GM12878 (cell line): ENCODE results near the gene S100A2. TPM values are rescaled to one million over a fixed set of nuclear protein-coding genes. Genes with fewer than 3 reads are reported as not detected.

ENCODE experiments used
- ATAC-seq: fragments of 200-7000 bp; cut with Tn5 transposase; 3 replicates; pipeline ENCODE4 v1.9.1; 2020; ENCODE audit warnings: mild to moderate bottlenecking, moderate library complexity
- BruUV-seq: library from RNA; stranded (reverse); fragments of 400-500 nt; replicated peaks from 2 replicates; lab custom pipeline; 2021; lab: Mats Ljungman, UMichigan
- CTCF ChIA-PET: fragments of 300-600 bp; sonication (Branson Sonifier 250); formaldehyde crosslinking; extraction: SDS; loops from one replicate; lab custom pipeline; 2021; ENCODE audit warnings: inconsistent platforms; lab: Yijun Ruan, JAX
- POLR2A ChIA-PET: fragments of 350-600 bp; formaldehyde crosslinking; extraction: SDS; loops from one replicate; lab custom pipeline; 2021; ENCODE audit warnings: inconsistent platforms; lab: Charles Lee
- RAD21 ChIA-PET: fragments of 300-600 bp; sonication (Branson Sonifier 250); formaldehyde crosslinking; loops from one replicate; lab custom pipeline; 2023; ENCODE audit warnings: antibody characterized with exemption; ENCODE audit not compliant: unreplicated experiment; lab: Charles Lee
- SMC1A ChIA-PET: fragments of 300-600 bp; sonication (Branson Sonifier 250); formaldehyde crosslinking; loops from one replicate; lab custom pipeline; 2023; ENCODE audit not compliant: unreplicated experiment, uncharacterized antibody; lab: Charles Lee
- DNase-seq: peaks from one replicate; pipeline ENCODE4 v3.0.0-alpha.2; 2011; ENCODE audit warnings: low read depth, low spot score
- FAIRE-seq: peaks from 3 replicates; lab custom pipeline; 2011; peaks lifted over from hg19 to GRCh38; lab: Jason Lieb, UNC
- H2AFZ ChIP-seq: 2 replicates; pipeline ENCODE4 v1.6.0; 2011; ENCODE audit warnings: low read depth, low read length, control low read depth; ENCODE audit not compliant: control insufficient read depth
- H3K27ac ChIP-seq: 2 replicates; pipeline ENCODE4 v1.5.1; 2011; ENCODE audit warnings: control low read depth; ENCODE audit not compliant: control insufficient read depth, insufficient read depth
- H3K27me3 ChIP-seq, 2 experiments: replicated peaks in 1 of 2; 2 replicates each; pipeline versions ENCODE4 v1.6.0 to v1.6.1; 2011; ENCODE audit warnings: low read length in 1 of 2; ENCODE audit not compliant: control insufficient read depth in 2 of 2, insufficient read depth in 2 of 2
- H3K36me3 ChIP-seq, 2 experiments: 2 replicates each; pipeline ENCODE4 v1.5.1; 2011; ENCODE audit warnings: low read length in 1 of 2; ENCODE audit not compliant: control insufficient read depth in 2 of 2, insufficient read depth in 2 of 2
- H3K4me1 ChIP-seq: 2 replicates; pipeline ENCODE4 v1.6.1; 2011; ENCODE audit warnings: mild to moderate bottlenecking, low read length, moderate library complexity, mixed read lengths; ENCODE audit not compliant: control insufficient read depth, insufficient read depth
- H3K4me2 ChIP-seq: 2 replicates; pipeline ENCODE4 v1.6.0; 2011; ENCODE audit warnings: control low read depth; ENCODE audit not compliant: control insufficient read depth, insufficient read depth
- H3K4me3 ChIP-seq: fragments of 200-600 bp; sonication (generic); 2 replicates; pipeline ENCODE4 v1.5.1; 2016
- H3K79me2 ChIP-seq: 2 replicates; pipeline ENCODE4 v1.6.0; 2011; ENCODE audit warnings: low read length; ENCODE audit not compliant: control insufficient read depth, insufficient read depth
- H3K9ac ChIP-seq: 2 replicates; pipeline ENCODE4 v1.8.0; 2011; ENCODE audit warnings: low read length, control low read depth, mixed read lengths; ENCODE audit not compliant: control insufficient read depth, insufficient read depth
- H3K9me3 ChIP-seq: replicated peaks from 3 replicates; pipeline ENCODE4 v1.5.1; 2011; ENCODE audit warnings: mild to moderate bottlenecking, low read length; ENCODE audit not compliant: control insufficient read depth, insufficient read depth
- H4K20me1 ChIP-seq: 2 replicates; pipeline ENCODE4 v1.6.0; 2011; ENCODE audit not compliant: control insufficient read depth, insufficient read depth
- ESRRA ChIP-seq: IDR thresholded peaks from 2 replicates; pipeline ENCODE4 v1.6.1; 2012; ENCODE audit warnings: mild to moderate bottlenecking, low read length, improper control_type of control experiment
- FOXK2 ChIP-seq: fragments of 450-650 bp; IDR thresholded peaks from 2 replicates; pipeline ENCODE4 v1.6.1; 2017; ENCODE audit warnings: mild to moderate bottlenecking, moderate library complexity
- FOXM1 ChIP-seq: IDR thresholded peaks from 2 replicates; pipeline ENCODE4 v1.6.1; 2012; ENCODE audit warnings: low read depth, mild to moderate bottlenecking, inconsistent platforms, low read length, moderate library complexity
- KDM1A ChIP-seq: fragments of 200-600 bp; sonication (generic); IDR thresholded peaks from 2 replicates; pipeline ENCODE4 v1.6.1; 2016; ENCODE audit warnings: borderline replicate concordance
- MTA3 ChIP-seq: IDR thresholded peaks from 2 replicates; pipeline ENCODE4 v1.6.1; 2012; ENCODE audit warnings: low read length, inconsistent platforms, borderline replicate concordance
- MYB ChIP-seq: fragments of 150-350 bp; IDR thresholded peaks from 2 replicates; pipeline ENCODE4 v1.6.1; 2014; ENCODE audit warnings: mild to moderate bottlenecking, low read depth, low read length, borderline replicate concordance
- NR2F1 ChIP-seq: fragments of 450-650 bp; conservative IDR thresholded peaks from 2 replicates; pipeline ENCODE4 v1.6.1; 2017; ENCODE audit warnings: mild to moderate bottlenecking
- POU2F2 ChIP-seq: IDR thresholded peaks from 3 replicates; pipeline ENCODE4 v1.6.1; 2011; ENCODE audit warnings: low read depth, mild to moderate bottlenecking, low read length, borderline replicate concordance
- RAD21 ChIP-seq: IDR thresholded peaks from 2 replicates; pipeline ENCODE4 v1.6.1; 2011; ENCODE audit warnings: mild to moderate bottlenecking, low read depth, low read length, moderate library complexity; ENCODE audit not compliant: insufficient read depth
- RAD51 ChIP-seq: fragments of 450-650 bp; IDR thresholded peaks from 2 replicates; pipeline ENCODE4 v1.6.1; 2016; ENCODE audit warnings: moderate library complexity, mild to moderate bottlenecking, inconsistent platforms
- RCOR1 ChIP-seq: conservative IDR thresholded peaks from 2 replicates; pipeline ENCODE4 v1.6.1; 2012; ENCODE audit warnings: low read depth, low read length, improper control_type of control experiment
- RUNX3 ChIP-seq: IDR thresholded peaks from 2 replicates; pipeline ENCODE4 v1.6.1; 2012; ENCODE audit warnings: low read length, inconsistent platforms
- SMAD5 ChIP-seq: IDR thresholded peaks from 2 replicates; pipeline ENCODE4 v1.6.1; 2016; ENCODE audit warnings: antibody characterized with exemption, low read depth
- STAT3 ChIP-seq: IDR thresholded peaks from 2 replicates; pipeline ENCODE4 v1.6.1; 2011; ENCODE audit warnings: low read depth, low read length, improper control_type of control experiment
- TAF1 ChIP-seq: IDR thresholded peaks from 2 replicates; pipeline ENCODE4 v1.6.1; 2011; ENCODE audit warnings: mild to moderate bottlenecking, low read depth, low read length, borderline replicate concordance
- YBX1 ChIP-seq: fragments of 450-650 bp; IDR thresholded peaks from 2 replicates; pipeline ENCODE4 v1.6.1; 2016; ENCODE audit warnings: antibody characterized with exemption
- ZBED1 ChIP-seq: IDR thresholded peaks from 2 replicates; pipeline ENCODE4 v1.6.1; 2016; ENCODE audit warnings: borderline replicate concordance
- WGBS: methylation state at CpG from one replicate; pipeline ENCODE4 v1.1.6; 2016; ENCODE audit warnings: low lambda C conversion rate; ENCODE audit not compliant: insufficient replicate concordance, insufficient coverage; ENCODE audit errors: missing lambda C conversion rate; 5-methylcytosine and 5-hydroxymethylcytosine counted together
- in situ Hi-C: fragments of 300-500 bp; cut with MboI; formaldehyde crosslinking; loops from 9 replicates; pipeline ENCODE4 v1.14.3; 2018; ENCODE audit warnings: mixed read lengths
- intact Hi-C: fragments of 100-400 bp; cut with micrococcal nuclease; formaldehyde crosslinking; loops from one replicate; pipeline ENCODE4 v1.14.2; 2022; ENCODE audit not compliant: unreplicated experiment
- polyA plus RNA-seq, 11 experiments: library from polyadenylated mRNA; depleted of rRNA in 4 of 11; unstranded in 6 of 11; stranded (reverse) in 5 of 11; fragments of >200 nt; fragmentation: Nextera tagmentation in 4 of 11; fragmentation: Illumina TruSeq in 1 of 11; extraction: Ambion mirVana in 4 of 11; extraction: Trizol in 1 of 11; gene quantifications; 1 replicate in 1 of 11; 2 replicates in 10 of 11; pipeline versions ENCODE4 v1.2.1 to v1.2.3, GENCODE V29; 2011 to 2016; ENCODE audit warnings: inconsistent platforms in 2 of 11, missing spikeins in 2 of 11, low read depth in 1 of 11
- total RNA-seq, 4 experiments: library from RNA; depleted of rRNA in 3 of 4; stranded (reverse); fragments of >200 nt in 3 of 4; fragmentation: Illumina TruSeq in 1 of 4; extraction: Trizol in 1 of 4; gene quantifications; 2 replicates each; pipeline versions ENCODE4 v1.2.1 to v1.2.3, GENCODE V29; 2013 to 2021
- TF ChIP-seq, protein P1 (sequence below): IDR thresholded peaks from 2 replicates; pipeline ENCODE4 v1.6.1; 2012; ENCODE audit warnings: low read depth, low read length, improper control_type of control experiment
- TF ChIP-seq, protein P2 (sequence below): IDR thresholded peaks from 2 replicates; pipeline ENCODE4 v1.6.1; 2011; ENCODE audit warnings: low read depth, low read length, improper control_type of control experiment, borderline replicate concordance

S100A2 gene
- total and polyA plus RNA-seq, 10 of the 15 experiments (the other 5 are each of a cell fraction or from before 2014, with no cell fraction given) = 0.11 to 1.5 (median 0.59) TPM; not detected in 2

DNA sequence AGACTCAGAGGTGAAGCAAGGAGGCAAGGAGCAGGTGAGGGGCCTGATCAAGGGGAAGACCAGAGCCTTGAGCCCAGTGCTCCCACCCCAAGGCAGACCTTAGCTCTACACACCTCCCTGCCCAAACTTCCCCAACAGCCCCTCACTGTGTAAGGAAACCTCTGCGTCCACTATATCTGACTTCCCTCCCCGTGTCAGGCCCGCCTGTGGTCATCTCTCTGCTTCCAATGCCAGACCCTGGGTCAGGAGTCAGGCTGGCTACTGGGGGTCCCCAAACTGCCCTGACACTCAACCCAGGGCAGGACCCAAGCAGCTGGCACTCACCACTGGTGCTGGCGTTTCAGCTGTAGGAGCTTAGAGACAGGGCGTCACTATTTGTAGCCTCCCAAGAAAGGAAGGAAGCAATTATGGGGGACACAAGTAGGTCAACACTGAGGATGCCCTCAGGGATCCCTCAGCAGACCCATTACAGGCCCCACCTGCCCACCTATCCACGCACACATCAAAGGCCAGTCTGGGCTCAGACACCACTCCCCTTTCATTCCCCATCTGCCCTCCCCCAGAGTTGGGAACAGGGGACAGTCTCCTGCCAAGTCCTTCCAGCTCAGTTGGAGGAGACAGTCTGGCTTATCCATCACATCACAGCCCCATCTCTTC, 15.8 kb downstream of the S100A2 start:
- H3K9me3 ChIP-seq = no peaks in the 10 kb centered on the region
- no TSS peak for BruUV-seq
- no peak overlapping the region for H3K4me2 ChIP-seq
- no peaks in the 10 kb centered on the region for H3K27me3 ChIP-seq
- DNase-seq (no peak), FAIRE-seq (no peak), ATAC-seq (no peak)
- no peaks in the 10 kb centered on the region for H3K36me3 ChIP-seq
- ChIA-PET RAD21 (interaction anchor here (1.4 kb wide), 2 partner anchors 15 to 16 kb away, joined by 5 to 6 read pairs; partner anchors contain the start of genes S100A2 and S100A6), CTCF (interaction anchor here (0.8 to 3.4 kb wide), 6 partner anchors 11 to 39 kb away, joined by 3 to 27 read pairs (median 4); no protein-coding TSS in a partner anchor), POLR2A (interaction anchor here (2.2 kb wide), 1 partner anchor 16 kb away, joined by 6 read pairs; the partner anchor contains the start of gene S100A2), SMC1A (interaction anchor here (0.8 to 2.5 kb wide), 3 partner anchors 15 to 39 kb away, joined by 3 to 15 read pairs (median 3); partner anchors contain the start of gene S100A6)
- TF ChIP-seq RAD21 = no peak
- no peak for TF ChIP-seq MYB
- no peak for TF ChIP-seq POU2F2
- no peak for TF ChIP-seq TAF1
- TF ChIP-seq KDM1A = no peak
- no peak for TF ChIP-seq ZBED1
- no peak for TF ChIP-seq MTA3
- no peak for TF ChIP-seq NR2F1
- TF ChIP-seq ESRRA = no peak
- no peak for TF ChIP-seq YBX1
- TF ChIP-seq RCOR1 = no peak
- no peak for TF ChIP-seq FOXK2
- no peak for TF ChIP-seq RAD51
- TF ChIP-seq RUNX3 = no peak
- TF ChIP-seq STAT3 = no peak
- TF ChIP-seq, protein P1, sequence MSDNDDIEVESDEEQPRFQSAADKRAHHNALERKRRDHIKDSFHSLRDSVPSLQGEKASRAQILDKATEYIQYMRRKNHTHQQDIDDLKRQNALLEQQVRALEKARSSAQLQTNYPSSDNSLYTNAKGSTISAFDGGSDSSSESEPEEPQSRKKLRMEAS = no peak
- TF ChIP-seq, protein P2, sequence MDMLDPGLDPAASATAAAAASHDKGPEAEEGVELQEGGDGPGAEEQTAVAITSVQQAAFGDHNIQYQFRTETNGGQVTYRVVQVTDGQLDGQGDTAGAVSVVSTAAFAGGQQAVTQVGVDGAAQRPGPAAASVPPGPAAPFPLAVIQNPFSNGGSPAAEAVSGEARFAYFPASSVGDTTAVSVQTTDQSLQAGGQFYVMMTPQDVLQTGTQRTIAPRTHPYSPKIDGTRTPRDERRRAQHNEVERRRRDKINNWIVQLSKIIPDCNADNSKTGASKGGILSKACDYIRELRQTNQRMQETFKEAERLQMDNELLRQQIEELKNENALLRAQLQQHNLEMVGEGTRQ = no peak
- TF ChIP-seq SMAD5 = no peak
- TF ChIP-seq FOXM1 = no peak
- intact Hi-C loops = no loop called here
- H3K4me1 ChIP-seq = peaks cover 10% of the 10 kb centered on the region
- H2AFZ ChIP-seq = no peak overlapping the region
- H3K4me3 ChIP-seq = no peak overlapping the region
- no peak overlapping the region for H3K9ac ChIP-seq
- no peaks in the 10 kb centered on the region for H4K20me1 ChIP-seq
- no peaks in the 10 kb centered on the region for H3K79me2 ChIP-seq
- H3K27ac ChIP-seq = no peak overlapping the region
- 69% methylated on average over 6 of the region's 6 CpGs for WGBS
- in situ Hi-C loops = no loop called here
